GM10847 (cell line): ENCODE data around the gene AIF1L.

ENCODE experiments used
- POLR2A ChIP-seq: IDR thresholded peaks from 2 replicates; pipeline ENCODE4 v1.6.1; 2011; ENCODE audit not compliant: insufficient read length; ENCODE audit errors: extremely low read depth

AIF1L gene

GRCh38 chr9:131103024-131103423 lies 6.7 kb downstream of the AIF1L start:
- no peak for TF ChIP-seq POLR2A

DNA sequence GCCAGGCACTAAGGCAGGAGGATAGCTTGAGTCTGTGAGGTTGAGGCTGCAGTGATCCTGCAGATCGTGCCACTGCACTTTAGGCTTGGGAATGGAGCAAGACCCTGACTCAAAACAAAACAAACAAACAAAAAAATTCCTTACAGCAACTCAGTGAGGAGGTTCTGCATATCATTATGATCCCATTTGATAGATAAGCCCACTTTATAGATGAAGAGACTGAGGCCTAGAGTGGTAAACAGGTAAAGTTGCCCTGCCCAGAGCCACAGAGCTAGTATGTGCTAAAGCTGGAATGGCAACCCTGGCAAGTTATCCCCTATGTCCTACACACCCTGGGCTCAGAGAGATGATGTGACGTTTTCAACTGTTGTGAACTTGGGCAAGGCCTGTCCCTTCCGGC lies 7.2 kb downstream of the AIF1L start:
- no peak for TF ChIP-seq POLR2A

- no peak for TF ChIP-seq POLR2A
Measured at GRCh38 chr9:131104016-131104740, 7.8 kb downstream of the AIF1L start.

DNA sequence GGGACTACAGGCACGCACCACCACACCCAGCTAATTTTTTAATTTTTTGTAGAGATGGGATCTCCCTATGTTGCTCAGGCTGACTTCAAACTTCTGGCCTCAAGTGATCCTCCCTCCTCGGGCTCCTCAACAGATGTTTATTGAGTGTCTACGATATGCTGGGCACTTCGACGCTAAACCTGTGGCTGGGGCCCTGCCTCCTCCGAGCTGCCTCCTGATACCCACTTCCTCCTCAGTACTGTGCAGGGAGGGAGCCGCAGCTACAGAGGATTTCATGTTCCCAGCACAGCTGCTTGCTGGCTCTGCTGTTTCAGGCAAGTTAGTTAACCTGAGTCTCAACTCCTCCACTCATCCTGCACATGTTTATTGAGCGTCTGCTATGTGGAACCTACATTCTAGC lies 9.6 kb downstream of the AIF1L start:
- TF ChIP-seq POLR2A, result no peak

DNA sequence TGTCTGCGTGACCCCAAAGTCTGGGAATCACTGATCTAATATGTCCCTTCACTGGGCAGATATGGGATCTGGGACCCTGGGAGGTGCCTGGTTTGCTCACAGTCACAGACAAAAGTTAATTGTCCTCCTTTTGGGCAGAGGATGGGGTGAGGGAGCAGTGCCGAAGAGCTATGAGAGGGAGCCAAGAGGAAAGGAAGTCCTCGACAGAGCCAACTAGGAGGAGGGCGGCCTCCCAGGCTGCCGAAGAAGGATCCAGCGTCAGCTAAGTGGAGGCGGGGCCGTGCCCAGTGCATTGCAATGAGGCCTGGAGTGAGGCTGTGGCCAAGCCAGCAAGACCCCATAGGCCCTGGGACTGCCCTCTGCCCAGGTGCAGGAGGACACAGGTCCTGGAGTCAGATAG lies 11.4 kb downstream of the AIF1L start:
- TF ChIP-seq POLR2A, result no peak

GRCh38 chr9:131111186-131111853 lies 15.0 kb downstream of the AIF1L start:
- no peak for TF ChIP-seq POLR2A

DNA sequence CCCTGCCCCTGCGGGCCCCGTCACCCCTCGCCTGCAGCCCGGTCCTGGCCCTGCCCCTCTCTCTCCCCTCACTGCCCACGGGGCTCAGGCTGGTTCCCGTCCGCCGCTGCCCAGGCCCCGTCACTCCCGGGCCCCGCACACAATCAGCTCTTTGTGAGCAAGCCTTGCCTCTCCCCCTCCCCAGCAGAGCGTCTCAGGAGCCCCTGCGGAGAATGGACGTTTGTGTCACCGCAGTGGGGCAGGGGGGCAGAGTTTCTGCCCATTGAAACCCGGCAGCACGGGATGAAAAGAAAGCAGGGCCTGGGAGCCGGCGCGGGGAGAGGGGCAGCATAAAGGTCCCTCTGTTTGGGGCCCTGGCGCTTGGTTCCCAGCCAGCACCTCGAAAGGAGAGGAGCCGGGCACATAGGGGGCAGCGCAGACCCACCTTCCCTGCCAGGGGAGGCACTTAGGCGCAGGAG lies 15.6 kb downstream of the AIF1L start:
- no peak for TF ChIP-seq POLR2A

DNA sequence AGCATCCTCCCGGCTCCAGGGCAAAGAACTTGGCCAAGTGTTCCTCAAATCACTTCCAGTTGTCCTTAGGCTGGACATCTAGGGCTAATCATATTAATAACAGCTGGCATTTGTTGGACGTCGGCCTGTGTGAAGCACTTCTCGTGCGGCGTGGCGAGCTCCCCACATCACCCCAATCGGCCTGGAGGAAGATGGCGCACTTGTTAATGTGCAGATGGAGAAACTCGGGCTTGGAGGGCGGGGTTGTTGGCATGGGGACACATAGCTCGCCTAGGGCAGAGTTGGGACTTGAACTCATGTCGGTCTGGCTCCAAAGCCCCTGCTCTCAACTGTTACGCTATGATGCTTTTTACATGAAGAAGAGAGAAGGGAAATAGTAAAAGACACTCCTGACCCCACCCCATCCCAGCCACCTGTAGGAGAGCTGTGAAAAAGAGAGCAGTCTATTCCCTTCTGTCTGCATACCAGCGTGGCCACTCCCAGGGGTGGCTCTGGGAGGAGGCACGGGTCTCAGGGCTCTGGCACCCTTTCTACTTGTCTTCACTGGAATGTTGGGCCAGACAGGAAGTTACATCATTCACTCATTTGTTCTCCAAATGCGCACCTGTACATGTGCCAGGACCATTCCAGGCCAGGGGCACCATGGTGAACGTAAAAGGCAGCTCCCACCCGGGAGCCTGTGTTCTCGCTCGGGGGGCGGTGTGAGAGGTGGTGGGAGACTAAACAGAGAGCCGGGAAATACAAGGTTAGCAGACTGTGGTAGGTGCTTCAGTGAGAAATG lies 16.2 kb downstream of the AIF1L start:
- TF ChIP-seq POLR2A, result no peak

DNA sequence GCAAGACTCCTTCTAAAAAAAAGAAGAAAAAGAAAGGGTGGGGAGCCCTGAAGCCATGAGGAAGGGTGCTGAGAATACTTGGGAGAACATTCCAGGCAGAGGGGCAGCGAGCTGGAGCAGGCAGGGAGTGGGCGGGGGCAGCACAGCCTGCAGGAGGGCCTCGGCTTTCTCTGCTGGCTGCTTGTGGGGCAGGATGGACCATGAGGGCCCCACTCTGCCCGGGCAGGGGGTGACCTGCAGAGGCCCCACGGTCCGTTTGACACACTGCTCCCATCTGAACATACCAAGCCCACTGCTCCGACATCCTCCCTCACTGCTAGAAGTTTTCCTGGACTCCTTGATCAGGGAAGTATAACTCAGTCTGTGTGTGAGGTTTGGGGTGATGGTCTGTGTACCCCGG lies 17.3 kb downstream of the AIF1L start:
- no peak for TF ChIP-seq POLR2A

GRCh38 chr9:131114084-131114535 lies 17.8 kb downstream of the AIF1L start:
- no peak for TF ChIP-seq POLR2A

- TF ChIP-seq POLR2A, result no peak
Measured at GRCh38 chr9:131116281-131117120, 20.2 kb downstream of the AIF1L start.

GRCh38 chr9:131117121-131117761 lies 20.9 kb downstream of the AIF1L start:
- TF ChIP-seq POLR2A, result no peak

DNA sequence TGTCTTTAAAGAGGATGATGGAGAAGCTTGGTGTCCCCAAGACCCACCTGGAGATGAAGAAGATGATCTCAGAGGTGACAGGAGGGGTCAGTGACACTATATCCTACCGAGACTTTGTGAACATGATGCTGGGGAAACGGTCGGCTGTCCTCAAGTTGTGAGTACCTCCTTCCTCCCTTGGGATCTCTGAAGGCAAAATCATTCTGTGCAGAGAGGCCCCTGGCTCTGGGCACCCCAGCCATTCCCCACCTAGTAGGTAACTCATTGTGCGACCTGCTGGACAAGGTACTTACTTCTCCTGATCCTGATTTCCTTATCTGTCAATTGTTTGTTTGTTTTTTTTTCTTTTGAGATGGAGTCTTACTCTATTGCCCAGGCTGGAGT lies 21.4 kb downstream of the AIF1L start:
- TF ChIP-seq POLR2A, result no peak

GRCh38 chr9:131119600-131119999 lies 23.3 kb downstream of the AIF1L start:
- no peak for TF ChIP-seq POLR2A

GRCh38 chr9:131120620-131121228 lies 24.4 kb downstream of the AIF1L start:
- no peak for TF ChIP-seq POLR2A

DNA sequence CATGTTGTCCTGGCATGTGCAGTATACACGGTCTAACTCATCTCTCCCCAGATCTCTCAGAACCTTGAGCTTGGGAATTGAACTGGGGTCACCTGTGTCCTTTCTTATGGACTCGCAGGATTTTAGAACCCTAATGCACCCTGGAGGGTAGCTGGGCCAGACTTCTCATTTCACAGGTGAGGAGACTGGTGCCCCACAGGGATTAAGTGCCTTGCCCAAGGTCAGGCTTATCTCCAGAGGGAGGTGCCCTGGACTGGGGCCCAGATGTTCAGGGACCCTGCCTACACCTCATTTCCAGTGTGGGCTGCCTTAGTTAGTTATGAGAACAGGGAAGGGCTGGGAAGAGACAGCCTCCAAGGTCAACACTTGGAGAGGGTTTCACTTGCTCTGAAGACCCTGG lies 25.0 kb downstream of the AIF1L start:
- TF ChIP-seq POLR2A, result no peak
